ENCODE results near the gene ITPRIP. TPM values are rescaled to one million over a fixed set of nuclear protein-coding genes. Genes with fewer than 3 reads are reported as not detected.

The ITPRIP gene
- total and polyA plus RNA-seq, 3 experiments from 2014 or later = 12.8 to 23.1 (median 13.1) TPM

- ChIA-PET POLR2A (no interaction called here), CTCF (interaction anchor here (3.4 to 8.0 kb wide), 4 partner anchors 9 to 54 kb away, joined by 9 to 104 read pairs (median 28); no protein-coding TSS in a partner anchor)
- Histone ChIP-seq H3K36me3 (ENCODE audit: insufficient read depth, low read length) (no peaks in the 10 kb centered on the region), H3K4me1 (ENCODE audit: insufficient read depth, low read length) (peaks cover 12% of the 10 kb centered on the region), H3K9me3 (ENCODE audit: low read length) (no peaks in the 10 kb centered on the region), H3K27me3 (ENCODE audit: insufficient read depth, low read length, poor library complexity, severe bottlenecking) (no peaks in the 10 kb centered on the region), H3K4me3 (ENCODE audit: low read length) (no peak overlapping the region), H3K27ac (ENCODE audit: low read depth, low read length) (no peak overlapping the region)
- Mint-ChIP-seq H3K4me3 (no peak overlapping the region), H3K9me3 (no peaks in the 10 kb centered on the region), H3K4me1 (peaks cover 12 to 16% (median 13%) of the 10 kb centered on the region in 3 donors), H3K27me3 (peaks cover 2 to 12% of the 10 kb centered on the region in 2 donors), H3K27ac (peak overlapping the region in 1 of 8 donors; percentile 92), H3K36me3 (no peaks in the 10 kb centered on the region)
- no peak for DNase-seq
Observed at GRCh38 chr10:104296687-104297436, 41.4 kb downstream of the ITPRIP start.

- Histone ChIP-seq H3K36me3 (ENCODE audit: insufficient read depth, low read length) (no peaks in the 10 kb centered on the region), H3K27ac (ENCODE audit: low read depth, low read length) (no peak overlapping the region), H3K4me3 (ENCODE audit: low read length) (no peak overlapping the region), H3K9me3 (ENCODE audit: low read length) (no peaks in the 10 kb centered on the region), H3K4me1 (ENCODE audit: insufficient read depth, low read length) (peaks cover 9% of the 10 kb centered on the region), H3K27me3 (ENCODE audit: insufficient read depth, low read length, poor library complexity, severe bottlenecking) (peaks cover 4% of the 10 kb centered on the region)
- Mint-ChIP-seq H3K36me3 (no peaks in the 10 kb centered on the region), H3K4me3 (no peak overlapping the region), H3K27me3 (peaks cover 21 to 35% of the 10 kb centered on the region in 2 donors), H3K27ac (no peak overlapping the region), H3K4me1 (peaks cover 6 to 8% (median 7%) of the 10 kb centered on the region in 3 donors), H3K9me3 (no peaks in the 10 kb centered on the region)
- ChIA-PET POLR2A (interaction anchor here (0.7 to 1.1 kb wide), 2 partner anchors 44 to 385 kb away, joined by 3 to 4 read pairs; partner anchors contain the start of gene ITPRIP), CTCF (interaction anchor here (0.7 to 8.0 kb wide), 8 partner anchors 12 to 61 kb away, joined by 3 to 104 read pairs (median 28); partner anchors contain the start of genes CFAP58 and ITPRIP)
- DNase-seq = no peak
Observed at GRCh38 chr10:104293781-104294321, 44.4 kb downstream of the ITPRIP start.

GRCh38 chr10:104293011-104293410 lies 45.3 kb downstream of the ITPRIP start:
- Mint-ChIP-seq H3K27ac (no peak overlapping the region), H3K4me3 (no peak overlapping the region), H3K4me1 (peaks cover 6 to 8% (median 7%) of the 10 kb centered on the region in 3 donors), H3K27me3 (peaks cover 23 to 42% of the 10 kb centered on the region in 2 donors), H3K36me3 (no peaks in the 10 kb centered on the region), H3K9me3 (no peaks in the 10 kb centered on the region)
- Histone ChIP-seq H3K27me3 (ENCODE audit: insufficient read depth, low read length, poor library complexity, severe bottlenecking) (peaks cover 4% of the 10 kb centered on the region), H3K9me3 (ENCODE audit: low read length) (no peaks in the 10 kb centered on the region), H3K4me3 (ENCODE audit: low read length) (no peak overlapping the region), H3K4me1 (ENCODE audit: insufficient read depth, low read length) (peaks cover 9% of the 10 kb centered on the region), H3K27ac (ENCODE audit: low read depth, low read length) (no peak overlapping the region), H3K36me3 (ENCODE audit: insufficient read depth, low read length) (no peaks in the 10 kb centered on the region)
- POLR2A ChIA-PET = interaction anchor here (1.1 kb wide), 1 partner anchor 45 kb away, joined by 4 read pairs; the partner anchor contains the start of gene ITPRIP
- CTCF ChIA-PET = interaction anchor here (0.7 to 8.0 kb wide), 7 partner anchors 14 to 62 kb away, joined by 3 to 104 read pairs (median 22); partner anchors contain the start of genes CFAP58 and ITPRIP
- no peak for DNase-seq

- ChIA-PET CTCF (interaction anchor here (0.6 to 8.0 kb wide), 28 partner anchors 9 to 952 kb away, joined by 3 to 104 read pairs (median 6); partner anchors contain the start of genes CFAP58, GSTO2 and ITPRIP), POLR2A (interaction anchor here (0.6 to 1.2 kb wide), 3 partner anchors 47 to 508 kb away, joined by 3 to 5 read pairs (median 3); partner anchors contain the start of gene ITPRIP)
- peak overlapping the region in 1 of 7 donors; percentile 29 for H3K4me3 Mint-ChIP-seq
- Histone ChIP-seq H3K27me3 (ENCODE audit: insufficient read depth, low read length, poor library complexity, severe bottlenecking) (peaks cover 4% of the 10 kb centered on the region), H3K36me3 (ENCODE audit: insufficient read depth, low read length) (no peaks in the 10 kb centered on the region), H3K9me3 (ENCODE audit: low read length) (no peaks in the 10 kb centered on the region), H3K4me3 (ENCODE audit: low read length) (no peak overlapping the region), H3K27ac (ENCODE audit: low read depth, low read length) (no peak overlapping the region), H3K4me1 (ENCODE audit: insufficient read depth, low read length) (peaks cover 9% of the 10 kb centered on the region)
- H3K36me3 Mint-ChIP-seq = no peaks in the 10 kb centered on the region
- peaks cover 5 to 7% (median 6%) of the 10 kb centered on the region in 3 donors for H3K4me1 Mint-ChIP-seq
- H3K27me3 Mint-ChIP-seq = peaks cover 23 to 42% of the 10 kb centered on the region in 2 donors
- DNase-seq = peak; percentile 81 to 90 (median 83)
- peak overlapping the region in 3 of 8 donors; percentile 21 to 35 (median 34) for H3K27ac Mint-ChIP-seq
- no peaks in the 10 kb centered on the region for H3K9me3 Mint-ChIP-seq
Observed at GRCh38 chr10:104291439-104291951, 46.8 kb downstream of the ITPRIP start.

GRCh38 chr10:104288355-104288754 lies 49.9 kb downstream of the ITPRIP start:
- no peaks in the 10 kb centered on the region for H3K36me3 ChIP-seq (ENCODE audit: insufficient read depth, low read length)
- POLR2A ChIA-PET = interaction anchor here (0.7 kb wide), 1 partner anchor 32 kb away, joined by 4 read pairs; no protein-coding TSS in a partner anchor
- Mint-ChIP-seq H3K27me3 (peaks cover 23 to 36% of the 10 kb centered on the region in 2 donors), H3K4me1 (peaks cover 5 to 7% (median 6%) of the 10 kb centered on the region in 3 donors), H3K27ac (no peak overlapping the region), H3K36me3 (no peaks in the 10 kb centered on the region), H3K9me3 (no peaks in the 10 kb centered on the region), H3K4me3 (no peak overlapping the region)
- H3K4me3 ChIP-seq (ENCODE audit: low read length) = no peak overlapping the region
- no peaks in the 10 kb centered on the region for H3K9me3 ChIP-seq (ENCODE audit: low read length)
- CTCF ChIA-PET = interaction anchor here (0.8 to 4.4 kb wide), 3 partner anchors 12 to 65 kb away, joined by 3 to 79 read pairs (median 3); partner anchors contain the start of gene CFAP58
- peaks cover 9% of the 10 kb centered on the region for H3K4me1 ChIP-seq (ENCODE audit: insufficient read depth, low read length)
- no peak overlapping the region for H3K27ac ChIP-seq (ENCODE audit: low read depth, low read length)
- peaks cover 4% of the 10 kb centered on the region for H3K27me3 ChIP-seq (ENCODE audit: insufficient read depth, low read length, poor library complexity, severe bottlenecking)
- DNase-seq = no peak

- H3K27me3 Mint-ChIP-seq = peaks cover 23 to 36% of the 10 kb centered on the region in 2 donors
- H3K36me3 Mint-ChIP-seq = no peaks in the 10 kb centered on the region
- H3K27me3 ChIP-seq (ENCODE audit: insufficient read depth, low read length, poor library complexity, severe bottlenecking) = peaks cover 4% of the 10 kb centered on the region
- H3K9me3 ChIP-seq (ENCODE audit: low read length) = no peaks in the 10 kb centered on the region
- H3K4me1 Mint-ChIP-seq = peaks cover 5 to 7% (median 6%) of the 10 kb centered on the region in 3 donors
- H3K36me3 ChIP-seq (ENCODE audit: insufficient read depth, low read length) = no peaks in the 10 kb centered on the region
- POLR2A ChIA-PET = no interaction called here
- no peak overlapping the region for H3K4me3 ChIP-seq (ENCODE audit: low read length)
- H3K4me1 ChIP-seq (ENCODE audit: insufficient read depth, low read length) = peaks cover 8% of the 10 kb centered on the region
- no peak overlapping the region for H3K4me3 Mint-ChIP-seq
- peak overlapping the region in 1 of 8 donors; percentile 51 for H3K27ac Mint-ChIP-seq
- CTCF ChIA-PET = interaction anchor here (1.0 to 2.6 kb wide), 4 partner anchors 13 to 64 kb away, joined by 3 to 15 read pairs (median 5); no protein-coding TSS in a partner anchor
- no peak for DNase-seq
- H3K9me3 Mint-ChIP-seq = no peaks in the 10 kb centered on the region
- H3K27ac ChIP-seq (ENCODE audit: low read depth, low read length) = no peak overlapping the region
Observed at GRCh38 chr10:104286939-104287338, 51.3 kb downstream of the ITPRIP start.

GRCh38 chr10:104284846-104285245 lies 53.4 kb downstream of the ITPRIP start:
- Histone ChIP-seq H3K27me3 (ENCODE audit: insufficient read depth, low read length, poor library complexity, severe bottlenecking) (no peaks in the 10 kb centered on the region), H3K36me3 (ENCODE audit: insufficient read depth, low read length) (no peaks in the 10 kb centered on the region), H3K9me3 (ENCODE audit: low read length) (no peaks in the 10 kb centered on the region), H3K4me1 (ENCODE audit: insufficient read depth, low read length) (no peaks in the 10 kb centered on the region), H3K27ac (ENCODE audit: low read depth, low read length) (no peak overlapping the region), H3K4me3 (ENCODE audit: low read length) (no peak overlapping the region)
- no peak overlapping the region for H3K27ac Mint-ChIP-seq
- ChIA-PET CTCF (interaction anchor here (2.6 kb wide), 1 partner anchor 11 kb away, joined by 15 read pairs; no protein-coding TSS in a partner anchor), POLR2A (no interaction called here)
- peaks cover 0 to 2% (median 0%) of the 10 kb centered on the region in 3 donors for H3K36me3 Mint-ChIP-seq
- peaks cover 12 to 27% of the 10 kb centered on the region in 2 donors for H3K27me3 Mint-ChIP-seq
- DNase-seq = no peak
- no peaks in the 10 kb centered on the region for H3K4me1 Mint-ChIP-seq
- H3K4me3 Mint-ChIP-seq = no peak overlapping the region
- no peaks in the 10 kb centered on the region for H3K9me3 Mint-ChIP-seq
